Activated CD8-positive, alpha-beta memory T cell treated with anti-CD3 and anti-CD28 coated beads for 36 hours (primary cell): ENCODE measurements around the gene FGF22. TPM values are rescaled to one million over a fixed set of nuclear protein-coding genes. Genes with fewer than 3 reads are reported as not detected.
"Not testable (repeated sequence)": the region's sequence is repeated elsewhere in the genome, so short reads cannot be mapped to it uniquely, and the experiment has no call there.

Experiments used
- CTCF ChIA-PET: fragments of 350-600 bp; sonication (Branson Sonifier 250); formaldehyde crosslinking; loops from one replicate; lab custom pipeline; 2021; ENCODE audit warnings: antibody characterized with exemption; lab: Charles Lee
- POLR2A ChIA-PET: fragments of 350-600 bp; sonication (Branson Sonifier 250); formaldehyde crosslinking; loops from one replicate; lab custom pipeline; 2021; ENCODE audit warnings: antibody characterized with exemption; lab: Charles Lee
- total RNA-seq, 2 experiments: library from RNA; stranded (reverse); gene quantifications; one replicate each; pipeline ENCODE4 v1.2.3, GENCODE V29; 2021

The FGF22 gene
- total RNA-seq, 2 experiments from 2014 or later: not detected

- CTCF ChIA-PET: interaction anchor here (0.8 to 1.5 kb wide), 3 partner anchors 12 to 68 kb away, joined by 3 to 5 read pairs (median 3); no protein-coding TSS in a partner anchor
- POLR2A ChIA-PET: not testable (repeated sequence)
Observed at GRCh38 chr19:605061-605971, 34.4 kb upstream of the FGF22 start.

GRCh38 chr19:607301-608154 lies 32.2 kb upstream of the FGF22 start:
- CTCF ChIA-PET: interaction anchor here (1.8 kb wide), 1 partner anchor 9 kb away, joined by 4 read pairs; no protein-coding TSS in a partner anchor
- POLR2A ChIA-PET: no interaction called here

GRCh38 chr19:608155-609003 lies 31.3 kb upstream of the FGF22 start:
- POLR2A ChIA-PET: no interaction called here
- CTCF ChIA-PET: interaction anchor here (1.8 kb wide), 1 partner anchor 10 kb away, joined by 4 read pairs; no protein-coding TSS in a partner anchor

- CTCF ChIA-PET: no interaction called here
- POLR2A ChIA-PET: no interaction called here
Observed at GRCh38 chr19:609004-609346, 30.7 kb upstream of the FGF22 start.

- ChIA-PET POLR2A (interaction anchor here (1.0 kb wide), 1 partner anchor 100 kb away, joined by 5 read pairs; no protein-coding TSS in a partner anchor), CTCF (interaction anchor here (1.1 kb wide), 1 partner anchor 39 kb away, joined by 3 read pairs; no protein-coding TSS in a partner anchor)
Observed at GRCh38 chr19:610071-610800, 29.4 kb upstream of the FGF22 start.

GRCh38 chr19:610801-611480 lies 28.7 kb upstream of the FGF22 start:
- ChIA-PET POLR2A (interaction anchor here (0.7 to 1.6 kb wide), 4 partner anchors 23 to 100 kb away, joined by 4 to 7 read pairs (median 5); partner anchors contain the start of genes CDC34 and POLRMT), CTCF (interaction anchor here (0.9 to 2.6 kb wide), 4 partner anchors 27 to 100 kb away, joined by 3 to 10 read pairs (median 4); no protein-coding TSS in a partner anchor)

GRCh38 chr19:611481-611868 lies 28.2 kb upstream of the FGF22 start:
- ChIA-PET POLR2A (interaction anchor here (0.7 to 1.6 kb wide), 3 partner anchors 22 to 80 kb away, joined by 4 to 7 read pairs (median 5); partner anchors contain the start of genes CDC34 and POLRMT), CTCF (interaction anchor here (0.6 to 2.6 kb wide), 5 partner anchors 26 to 101 kb away, joined by 3 to 10 read pairs (median 4); no protein-coding TSS in a partner anchor)

GRCh38 chr19:612941-613340 lies 26.7 kb upstream of the FGF22 start:
- ChIA-PET CTCF (interaction anchor here (0.6 to 2.6 kb wide), 4 partner anchors 17 to 102 kb away, joined by 3 to 10 read pairs (median 3); no protein-coding TSS in a partner anchor), POLR2A (no interaction called here)

- ChIA-PET POLR2A (no interaction called here), CTCF (interaction anchor here (1.3 kb wide), 1 partner anchor 16 kb away, joined by 3 read pairs; no protein-coding TSS in a partner anchor)
Observed at GRCh38 chr19:613732-614567, 25.7 kb upstream of the FGF22 start.

GRCh38 chr19:615619-616018 lies 24.1 kb upstream of the FGF22 start:
- ChIA-PET CTCF (no interaction called here), POLR2A (no interaction called here)

GRCh38 chr19:616062-616700 lies 23.5 kb upstream of the FGF22 start:
- POLR2A ChIA-PET: no interaction called here
- CTCF ChIA-PET: no interaction called here

- POLR2A ChIA-PET: no interaction called here
Observed at GRCh38 chr19:616747-617526, 22.7 kb upstream of the FGF22 start.

GRCh38 chr19:617551-618246 lies 22.0 kb upstream of the FGF22 start:
- ChIA-PET CTCF (interaction anchor here (1.8 kb wide), 1 partner anchor 11 kb away, joined by 5 read pairs; no protein-coding TSS in a partner anchor), POLR2A (no interaction called here)

More at GRCh38 chr19:616747-617526, 22.7 kb upstream of the FGF22 start:
- CTCF ChIA-PET: interaction anchor here (1.8 kb wide), 1 partner anchor 11 kb away, joined by 5 read pairs; no protein-coding TSS in a partner anchor

- ChIA-PET CTCF (interaction anchor here (1.8 kb wide), 1 partner anchor 12 kb away, joined by 5 read pairs; no protein-coding TSS in a partner anchor), POLR2A (no interaction called here)
Observed at GRCh38 chr19:618247-618619, 21.4 kb upstream of the FGF22 start.
